ENCODE data around the gene RPGRIP1. TPM values are rescaled to one million over a fixed set of nuclear protein-coding genes. Genes with fewer than 3 reads are reported as not detected.
A peak's percentile ranks its signal among the peaks of the same experiment; 100 is the strongest.

Gene RPGRIP1
- total RNA-seq, 1 experiment from 2014 or later, result not detected

- H3K36me3 Mint-ChIP-seq (ENCODE audit: insufficient read depth, unreplicated experiment), result no peaks in the 10 kb centered on the region
- ChIA-PET POLR2A (interaction anchor here (1.2 kb wide), 1 partner anchor 14 kb away, joined by 6 read pairs; no protein-coding TSS in a partner anchor), CTCF (interaction anchor here (0.6 kb wide), 1 partner anchor 8 kb away, joined by 3 read pairs; no protein-coding TSS in a partner anchor)
- H3K9me3 Mint-ChIP-seq (ENCODE audit: unreplicated experiment), result no peaks in the 10 kb centered on the region
- H3K27ac Mint-ChIP-seq (ENCODE audit: low read depth, unreplicated experiment), result no peak overlapping the region
- intact Hi-C loops (cut with micrococcal nuclease), result no loop called here
- TF ChIP-seq, protein P1, sequence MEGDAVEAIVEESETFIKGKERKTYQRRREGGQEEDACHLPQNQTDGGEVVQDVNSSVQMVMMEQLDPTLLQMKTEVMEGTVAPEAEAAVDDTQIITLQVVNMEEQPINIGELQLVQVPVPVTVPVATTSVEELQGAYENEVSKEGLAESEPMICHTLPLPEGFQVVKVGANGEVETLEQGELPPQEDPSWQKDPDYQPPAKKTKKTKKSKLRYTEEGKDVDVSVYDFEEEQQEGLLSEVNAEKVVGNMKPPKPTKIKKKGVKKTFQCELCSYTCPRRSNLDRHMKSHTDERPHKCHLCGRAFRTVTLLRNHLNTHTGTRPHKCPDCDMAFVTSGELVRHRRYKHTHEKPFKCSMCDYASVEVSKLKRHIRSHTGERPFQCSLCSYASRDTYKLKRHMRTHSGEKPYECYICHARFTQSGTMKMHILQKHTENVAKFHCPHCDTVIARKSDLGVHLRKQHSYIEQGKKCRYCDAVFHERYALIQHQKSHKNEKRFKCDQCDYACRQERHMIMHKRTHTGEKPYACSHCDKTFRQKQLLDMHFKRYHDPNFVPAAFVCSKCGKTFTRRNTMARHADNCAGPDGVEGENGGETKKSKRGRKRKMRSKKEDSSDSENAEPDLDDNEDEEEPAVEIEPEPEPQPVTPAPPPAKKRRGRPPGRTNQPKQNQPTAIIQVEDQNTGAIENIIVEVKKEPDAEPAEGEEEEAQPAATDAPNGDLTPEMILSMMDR (IDR thresholded peaks at IDR 0.05; ENCODE audit: unreplicated experiment), result no peak
- no peaks in the 10 kb centered on the region for H3K4me1 Mint-ChIP-seq (ENCODE audit: insufficient read depth, unreplicated experiment)
- H3K4me3 Mint-ChIP-seq (ENCODE audit: unreplicated experiment), result no peak overlapping the region
- no TSS peak for BruUV-seq (replicated peaks)
- peaks cover 22% of the 10 kb centered on the region for H3K27me3 Mint-ChIP-seq (ENCODE audit: insufficient read depth, unreplicated experiment)
- no peak for DNase-seq (ENCODE audit: unreplicated experiment)
These were observed 42.8 kb downstream of the RPGRIP1 start for GRCh38 chr14:21322716-21323115.

- CTCF ChIA-PET, result no interaction called here
- H3K4me3 Mint-ChIP-seq (ENCODE audit: unreplicated experiment), result no peak overlapping the region
- H3K27ac Mint-ChIP-seq (ENCODE audit: low read depth, unreplicated experiment), result no peak overlapping the region
- BruUV-seq (replicated peaks), result no TSS peak
- intact Hi-C loops (cut with micrococcal nuclease), result no loop called here
- no peaks in the 10 kb centered on the region for H3K9me3 Mint-ChIP-seq (ENCODE audit: unreplicated experiment)
- POLR2A ChIA-PET, result interaction anchor here (0.6 kb wide), 1 partner anchor 60 kb away, joined by 3 read pairs; no protein-coding TSS in a partner anchor
- H3K4me1 Mint-ChIP-seq (ENCODE audit: insufficient read depth, unreplicated experiment), result no peaks in the 10 kb centered on the region
- DNase-seq (ENCODE audit: unreplicated experiment), result peak; percentile 35
- no peaks in the 10 kb centered on the region for H3K36me3 Mint-ChIP-seq (ENCODE audit: insufficient read depth, unreplicated experiment)
- TF ChIP-seq, protein P1 (IDR thresholded peaks at IDR 0.05; ENCODE audit: unreplicated experiment), result no peak
- peaks cover 14% of the 10 kb centered on the region for H3K27me3 Mint-ChIP-seq (ENCODE audit: insufficient read depth, unreplicated experiment)
These were observed 47.1 kb downstream of the RPGRIP1 start for GRCh38 chr14:21326972-21327371.

Other genes starting within 250 kb of the RPGRIP1 start
- not detected in 2 replicates for gene TPPP2, start 249.9 kb upstream of the RPGRIP1 start, total RNA-seq (2022)
- not detected in 2 replicates for gene RNASE13, start 245.3 kb upstream of the RPGRIP1 start, total RNA-seq (2022)
- 10.9 and 11.8 TPM in 2 replicates for gene RNASE7, start 237.7 kb upstream of the RPGRIP1 start, total RNA-seq (2022)
- gene RNASE8, start 222.3 kb upstream of the RPGRIP1 start, total RNA-seq (2022), result not detected in 2 replicates
- gene ARHGEF40, start 209.8 kb upstream of the RPGRIP1 start, total RNA-seq (2022), result 3.6 and 6.7 TPM in 2 replicates
- gene ZNF219, start 181.4 kb upstream of the RPGRIP1 start, total RNA-seq (2022), result 18.4 and 33.8 TPM in 2 replicates
- 0.59 and 1.6 TPM in 2 replicates for gene TMEM253, start 179.0 kb upstream of the RPGRIP1 start, total RNA-seq (2022)
- gene OR5AU1, start 124.0 kb upstream of the RPGRIP1 start, total RNA-seq (2022), result not detected in 2 replicates
- gene HNRNPC, start 10.6 kb upstream of the RPGRIP1 start, total RNA-seq (2022), result 882 and 1,027 TPM in 2 replicates
- 97.0 and 98.3 TPM in 2 replicates for gene SUPT16H, start 103.9 kb downstream of the RPGRIP1 start, total RNA-seq (2022)
- gene CHD8, start 176.0 kb downstream of the RPGRIP1 start, total RNA-seq (2022), result 70.7 and 78.1 TPM in 2 replicates
- 22.8 and 23.3 TPM in 2 replicates for gene RAB2B, start 196.9 kb downstream of the RPGRIP1 start, total RNA-seq (2022)
- 84.1 and 105 TPM in 2 replicates for gene TOX4, start 197.1 kb downstream of the RPGRIP1 start, total RNA-seq (2022)
- 36.4 and 46.7 TPM in 2 replicates for gene METTL3, start 231.3 kb downstream of the RPGRIP1 start, total RNA-seq (2022)
- 0.05 and 0.09 TPM in 2 replicates for gene SALL2, start 246.3 kb downstream of the RPGRIP1 start, total RNA-seq (2022)